Measurements from ENCODE around the gene SEMA4D.
"Not testable (repeated sequence)": the region's sequence is repeated elsewhere in the genome, so short reads cannot be mapped to it uniquely, and the experiment has no call there.

The SEMA4D gene

GRCh38 chr9:89350988-89351557 is 146.8 kb downstream of the SEMA4D start:
- no peak for TF ChIP-seq ZNF274 (IDR thresholded peaks at IDR 0.05; ENCODE audit: low read depth, low read length)
- H3K4me3 ChIP-seq (ENCODE audit: low read length), result no peak overlapping the region

- H3K4me3 ChIP-seq (ENCODE audit: low read length), result no peak overlapping the region
- no peak for TF ChIP-seq ZNF274 (IDR thresholded peaks at IDR 0.05; ENCODE audit: low read depth, low read length)
These were observed 148.3 kb downstream of the SEMA4D start for GRCh38 chr9:89349607-89350006.

- TF ChIP-seq ZNF274 (IDR thresholded peaks at IDR 0.05; ENCODE audit: low read depth, low read length), result no peak
- no peak overlapping the region for H3K4me3 ChIP-seq (ENCODE audit: low read length)
These were observed 150.3 kb downstream of the SEMA4D start for GRCh38 chr9:89347651-89348050.

- no peak overlapping the region for H3K4me3 ChIP-seq (ENCODE audit: low read length)
- TF ChIP-seq ZNF274 (IDR thresholded peaks at IDR 0.05; ENCODE audit: low read depth, low read length), result no peak
These were observed 151.2 kb downstream of the SEMA4D start for GRCh38 chr9:89346696-89347095.

GRCh38 chr9:89345476-89345875 is 152.4 kb downstream of the SEMA4D start:
- H3K4me3 ChIP-seq (ENCODE audit: low read length), result no peak overlapping the region
- no peak for TF ChIP-seq ZNF274 (IDR thresholded peaks at IDR 0.05; ENCODE audit: low read depth, low read length)

- H3K4me3 ChIP-seq (ENCODE audit: low read length), result not testable (repeated sequence)
These were observed 154.1 kb downstream of the SEMA4D start for GRCh38 chr9:89343812-89344211.

DNA sequence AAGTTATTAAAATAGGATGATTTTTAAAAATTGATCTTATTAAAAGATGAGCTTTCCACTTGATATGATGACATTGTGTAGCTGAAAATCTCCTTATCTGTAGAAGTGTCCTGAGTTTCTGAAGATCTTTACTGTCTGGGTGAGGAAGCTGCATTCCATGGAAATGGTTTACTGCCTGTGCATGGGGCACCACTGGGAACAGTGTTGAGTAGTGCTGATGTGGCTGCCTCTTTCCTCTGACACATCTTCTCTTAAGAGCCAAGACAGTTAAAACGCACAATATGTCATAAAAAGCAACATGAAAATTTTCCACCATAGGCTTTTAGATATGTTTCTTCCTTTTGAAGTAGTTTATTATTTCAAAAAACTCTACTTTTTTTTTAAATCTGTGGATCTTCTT is 155.0 kb downstream of the SEMA4D start:
- no peak for TF ChIP-seq ZNF274 (IDR thresholded peaks at IDR 0.05; ENCODE audit: low read depth, low read length)
- no peak overlapping the region for H3K4me3 ChIP-seq (ENCODE audit: low read length)

DNA sequence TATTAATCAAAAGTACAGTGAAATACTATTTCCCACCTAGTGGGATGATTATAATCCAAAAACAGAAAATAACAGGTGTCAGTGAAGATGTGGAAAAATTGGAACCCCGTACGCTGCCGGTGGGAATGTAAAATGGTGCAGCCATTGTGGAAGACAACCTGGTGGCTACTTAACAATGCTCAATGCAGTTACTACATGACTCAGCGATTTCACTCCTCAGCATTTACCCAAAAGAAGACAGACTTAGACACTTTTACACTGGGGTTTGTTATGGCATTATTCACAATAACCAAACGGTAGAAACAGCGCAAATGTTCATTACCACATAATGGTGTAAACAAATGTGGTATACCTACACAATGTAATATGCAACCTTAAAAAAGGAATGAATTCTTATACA is 155.7 kb downstream of the SEMA4D start:
- no peak for TF ChIP-seq ZNF274 (IDR thresholded peaks at IDR 0.05; ENCODE audit: low read depth, low read length)
- H3K4me3 ChIP-seq (ENCODE audit: low read length), result no peak overlapping the region

DNA sequence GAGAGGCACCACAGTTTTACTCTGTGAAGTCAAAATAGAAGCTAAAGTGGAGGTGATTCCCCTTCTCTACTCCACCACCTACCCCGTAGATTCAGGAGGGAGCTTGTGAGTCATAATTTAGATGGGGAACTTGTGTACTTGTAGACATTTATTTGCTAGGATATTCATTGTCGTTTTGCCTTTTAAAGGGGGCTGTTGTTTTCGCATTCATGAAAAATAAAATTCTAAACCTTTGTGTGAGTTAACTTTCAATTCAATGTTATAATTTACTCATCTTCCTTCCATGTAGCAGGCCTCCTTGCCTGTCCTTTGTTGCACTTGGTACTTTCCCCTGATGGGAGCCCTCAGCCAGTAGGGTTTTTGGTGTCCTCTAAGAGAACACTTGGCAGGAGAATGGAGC is 157.6 kb downstream of the SEMA4D start:
- H3K4me3 ChIP-seq (ENCODE audit: low read length), result no peak overlapping the region
- no peak for TF ChIP-seq ZNF274 (IDR thresholded peaks at IDR 0.05; ENCODE audit: low read depth, low read length)

DNA sequence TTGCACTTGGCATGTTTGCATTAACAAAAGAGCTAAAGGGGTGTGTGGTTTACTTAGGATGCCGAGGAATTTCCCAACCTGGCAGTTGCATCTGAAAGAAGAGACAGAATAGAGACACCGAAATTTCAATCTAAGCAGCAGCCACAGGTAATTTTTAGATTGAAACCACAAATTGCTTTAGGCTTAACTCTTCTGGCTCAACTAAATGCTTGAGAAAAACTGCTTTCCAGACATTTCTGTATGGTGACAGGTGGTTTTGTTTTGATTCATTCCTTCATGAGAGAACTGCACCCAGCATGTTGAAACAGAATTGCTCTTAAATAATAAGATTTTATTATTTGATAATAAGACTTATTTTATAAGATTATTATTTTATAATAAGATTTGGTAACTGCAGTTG is 158.1 kb downstream of the SEMA4D start:
- H3K4me3 ChIP-seq (ENCODE audit: low read length), result no peak overlapping the region
- TF ChIP-seq ZNF274 (IDR thresholded peaks at IDR 0.05; ENCODE audit: low read depth, low read length), result no peak

DNA sequence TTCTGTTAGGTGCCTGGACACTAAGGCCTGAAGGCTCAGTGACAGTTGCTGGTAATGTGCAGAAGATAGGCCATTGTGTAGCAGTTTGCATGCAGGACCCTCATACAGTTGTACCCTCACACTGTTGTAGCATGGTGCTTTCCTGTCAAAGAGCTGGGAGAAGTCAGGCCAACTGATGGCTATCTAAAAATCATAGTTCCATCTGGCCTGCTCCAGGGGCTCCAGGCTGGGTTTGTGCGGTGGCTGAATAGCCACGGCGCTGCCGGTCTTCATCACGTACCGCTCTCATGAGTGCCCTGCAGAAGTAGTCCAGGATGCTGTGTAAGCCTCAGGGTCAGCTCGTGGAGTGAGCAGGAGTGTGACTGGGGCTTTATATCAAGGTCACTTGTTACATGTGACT is 167.4 kb downstream of the SEMA4D start:
- no peak overlapping the region for H3K4me3 ChIP-seq (ENCODE audit: low read length)
- no peak for TF ChIP-seq ZNF274 (IDR thresholded peaks at IDR 0.05; ENCODE audit: low read depth, low read length)

- no peak for TF ChIP-seq ZNF274 (IDR thresholded peaks at IDR 0.05; ENCODE audit: low read depth, low read length)
- H3K4me3 ChIP-seq (ENCODE audit: low read length), result no peak overlapping the region
These were observed 168.0 kb downstream of the SEMA4D start for GRCh38 chr9:89329917-89330316.

- no peak overlapping the region for H3K4me3 ChIP-seq (ENCODE audit: low read length)
- no peak for TF ChIP-seq ZNF274 (IDR thresholded peaks at IDR 0.05; ENCODE audit: low read depth, low read length)
These were observed 169.8 kb downstream of the SEMA4D start for GRCh38 chr9:89328064-89328463.

DNA sequence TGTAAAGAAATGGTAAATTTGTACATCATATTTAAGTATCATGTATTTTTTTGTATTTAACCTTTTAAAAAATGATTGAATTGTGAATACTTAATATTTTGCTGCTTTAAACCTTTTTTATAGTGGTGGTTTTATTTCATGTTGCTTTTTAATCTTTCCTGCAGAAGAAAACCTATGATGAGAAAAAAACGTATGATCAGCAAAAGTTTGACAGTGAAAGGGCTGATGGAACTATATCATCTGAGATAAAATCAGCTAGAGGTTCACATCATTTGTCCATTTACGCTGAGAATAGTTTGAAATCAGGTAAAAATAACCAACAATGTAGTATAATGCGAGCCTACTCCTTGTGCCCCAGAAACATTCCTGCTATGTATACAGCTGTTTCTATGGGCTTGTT is 172.2 kb downstream of the SEMA4D start:
- TF ChIP-seq ZNF274 (IDR thresholded peaks at IDR 0.05; ENCODE audit: low read depth, low read length), result no peak
- H3K4me3 ChIP-seq (ENCODE audit: low read length), result no peak overlapping the region

- no peak for TF ChIP-seq ZNF274 (IDR thresholded peaks at IDR 0.05; ENCODE audit: low read depth, low read length)
- no peak overlapping the region for H3K4me3 ChIP-seq (ENCODE audit: low read length)
These were observed 174.5 kb downstream of the SEMA4D start for GRCh38 chr9:89323390-89323789.
